Activated CD4-positive, alpha-beta T cell treated with anti-CD3 and anti-CD28 coated beads, Interleukin-2, amount 50 U/mL, for 16 hours (primary cell): ENCODE data around the gene MPV17L2.

Experiments used
- DNase-seq: peaks from one replicate; pipeline ENCODE4 v3.0.0-alpha.2; 2020

Gene MPV17L2

DNA sequence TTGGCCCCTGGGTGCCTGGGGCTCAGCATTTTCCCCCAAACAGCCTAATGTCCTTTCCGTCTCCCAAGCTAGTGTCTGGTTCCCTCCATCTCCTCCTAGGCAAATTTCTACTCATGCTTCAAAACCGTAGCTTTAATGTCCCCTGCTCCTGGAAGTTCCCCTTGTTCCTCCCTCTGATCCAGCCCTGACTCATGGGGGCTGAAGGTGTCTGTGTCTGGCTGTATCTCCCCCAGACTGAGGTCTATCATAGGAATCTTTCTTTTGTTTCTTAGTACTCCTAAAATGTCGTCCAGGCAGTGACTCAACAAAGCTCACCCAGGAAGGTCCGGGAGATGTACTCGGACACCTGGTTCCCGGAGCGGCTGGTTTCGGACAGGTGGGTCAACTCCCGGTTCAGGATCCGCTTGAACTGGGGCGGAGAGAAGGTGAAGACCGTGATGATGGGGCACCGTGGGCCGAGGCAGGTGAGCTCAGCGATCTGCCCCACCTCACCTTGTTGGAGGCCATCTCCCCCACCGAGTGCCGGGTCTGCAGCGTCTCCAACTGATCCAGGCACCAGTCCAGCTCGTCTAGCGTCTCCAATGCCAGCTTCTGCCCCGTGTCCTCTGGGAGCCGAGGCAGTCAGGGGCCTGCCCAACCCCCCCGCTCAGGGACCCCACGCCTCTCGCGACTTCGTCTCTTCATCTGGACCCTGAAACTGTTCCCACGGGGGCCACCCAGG is 27.1 kb downstream of the MPV17L2 start:
- DNase-seq: no peak

DNA sequence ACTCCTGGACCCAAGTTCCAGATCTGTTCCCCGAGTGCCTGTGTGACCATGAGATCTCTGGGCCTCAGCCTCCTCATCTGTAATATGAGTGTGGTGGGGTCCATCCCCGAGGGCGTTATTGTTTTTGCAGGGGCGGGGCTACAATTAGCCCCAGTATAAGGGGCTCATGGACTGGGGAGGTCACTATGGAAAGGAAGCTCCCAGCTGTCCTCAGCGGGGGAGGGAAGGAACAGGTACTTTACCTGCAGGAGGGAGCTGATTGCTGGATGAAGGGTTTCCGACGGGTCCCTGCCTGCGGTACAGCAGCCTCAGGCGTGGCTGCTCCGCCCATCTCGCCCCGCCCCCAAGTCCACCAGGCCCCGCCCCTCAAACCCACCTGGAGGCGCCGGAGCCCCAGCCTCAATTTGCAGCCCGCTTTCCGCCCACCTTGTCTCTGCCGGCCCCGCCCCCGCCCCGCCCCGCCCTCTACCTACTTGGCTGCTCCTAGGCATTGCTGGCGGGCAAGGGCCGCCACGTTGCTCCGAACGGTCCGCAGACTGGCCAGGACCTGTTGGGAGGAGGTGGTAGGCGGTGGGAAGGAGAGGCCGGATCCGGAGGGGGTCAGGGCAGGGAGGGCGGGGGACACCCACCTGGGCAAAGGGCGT is 27.7 kb downstream of the MPV17L2 start:
- DNase-seq: no peak

DNA sequence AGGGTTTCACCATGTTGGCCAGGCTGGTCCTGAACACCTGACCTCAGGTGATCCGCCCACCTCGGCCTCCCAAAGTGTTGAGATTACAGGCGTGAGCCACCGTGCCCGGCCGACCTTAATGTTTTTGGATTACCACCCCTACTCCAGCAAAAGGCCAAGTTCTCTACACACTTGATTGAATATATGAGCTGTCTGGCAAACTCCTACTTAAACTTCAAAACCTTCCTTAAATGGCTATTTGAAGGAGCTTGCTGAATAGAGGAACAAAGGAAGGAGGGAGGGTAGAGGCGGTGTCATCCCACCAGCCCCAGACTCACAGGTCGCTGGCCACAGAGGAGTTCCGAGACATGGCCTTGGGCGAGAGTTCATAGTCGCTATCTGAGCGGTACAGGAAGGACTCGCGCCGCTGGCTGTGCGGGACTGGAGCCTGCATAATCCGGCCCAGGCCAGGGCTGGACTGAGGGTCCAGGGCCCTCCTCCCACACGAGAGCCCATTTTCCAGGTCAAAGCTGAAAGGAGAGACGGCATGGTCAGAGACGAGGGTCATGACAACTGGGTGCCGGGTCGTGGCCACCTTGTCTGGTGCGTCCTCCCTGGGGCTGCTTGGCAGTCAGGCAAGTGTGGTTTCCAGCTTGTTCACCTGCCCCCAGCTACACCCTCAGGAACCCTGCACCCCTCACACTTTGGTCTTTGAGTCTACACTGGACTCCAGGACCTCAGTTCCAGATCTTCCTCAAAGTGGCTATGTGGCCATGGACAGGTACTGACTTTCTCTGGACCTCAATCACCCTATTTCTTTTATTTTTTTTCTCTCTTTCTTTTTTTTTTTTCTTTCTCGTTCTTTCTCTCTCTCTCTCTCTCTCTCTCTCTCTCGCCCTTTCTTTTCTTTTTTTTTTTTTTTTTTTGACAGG is 29.1 kb downstream of the MPV17L2 start:
- no peak for DNase-seq

DNA sequence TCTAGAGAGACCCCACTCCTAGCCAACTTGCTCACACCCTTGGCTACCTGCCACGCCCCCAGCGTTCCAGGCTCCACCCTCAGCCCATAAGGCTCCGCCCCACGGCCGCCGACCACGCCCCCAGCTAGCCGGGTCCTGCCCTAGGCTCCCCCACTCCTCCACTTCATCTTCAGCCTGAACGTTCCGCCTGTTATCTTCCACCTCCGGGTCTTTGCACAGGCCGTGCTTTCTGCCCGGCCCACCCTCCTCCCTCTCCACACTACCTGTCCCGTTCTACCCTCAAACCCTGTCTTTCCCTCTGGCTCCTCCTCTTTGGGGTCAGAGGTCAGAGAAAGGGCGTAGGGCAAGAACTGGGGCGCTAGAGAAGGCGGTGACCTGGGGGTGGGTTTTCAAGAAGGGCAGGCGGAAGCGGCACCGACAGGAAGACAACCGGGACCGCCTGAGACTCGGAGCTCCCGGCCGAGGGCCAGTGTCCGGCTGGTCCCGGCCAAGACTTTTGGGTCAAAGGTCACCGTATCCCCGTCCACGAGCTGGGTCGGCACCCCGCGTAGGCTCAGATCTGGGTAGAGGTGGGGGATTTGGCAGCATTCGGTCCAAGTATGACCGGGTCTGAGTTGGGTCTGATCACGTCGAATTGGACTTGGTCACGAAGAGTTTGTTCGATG is 31.0 kb downstream of the MPV17L2 start:
- peak; percentile 28 for DNase-seq

DNA sequence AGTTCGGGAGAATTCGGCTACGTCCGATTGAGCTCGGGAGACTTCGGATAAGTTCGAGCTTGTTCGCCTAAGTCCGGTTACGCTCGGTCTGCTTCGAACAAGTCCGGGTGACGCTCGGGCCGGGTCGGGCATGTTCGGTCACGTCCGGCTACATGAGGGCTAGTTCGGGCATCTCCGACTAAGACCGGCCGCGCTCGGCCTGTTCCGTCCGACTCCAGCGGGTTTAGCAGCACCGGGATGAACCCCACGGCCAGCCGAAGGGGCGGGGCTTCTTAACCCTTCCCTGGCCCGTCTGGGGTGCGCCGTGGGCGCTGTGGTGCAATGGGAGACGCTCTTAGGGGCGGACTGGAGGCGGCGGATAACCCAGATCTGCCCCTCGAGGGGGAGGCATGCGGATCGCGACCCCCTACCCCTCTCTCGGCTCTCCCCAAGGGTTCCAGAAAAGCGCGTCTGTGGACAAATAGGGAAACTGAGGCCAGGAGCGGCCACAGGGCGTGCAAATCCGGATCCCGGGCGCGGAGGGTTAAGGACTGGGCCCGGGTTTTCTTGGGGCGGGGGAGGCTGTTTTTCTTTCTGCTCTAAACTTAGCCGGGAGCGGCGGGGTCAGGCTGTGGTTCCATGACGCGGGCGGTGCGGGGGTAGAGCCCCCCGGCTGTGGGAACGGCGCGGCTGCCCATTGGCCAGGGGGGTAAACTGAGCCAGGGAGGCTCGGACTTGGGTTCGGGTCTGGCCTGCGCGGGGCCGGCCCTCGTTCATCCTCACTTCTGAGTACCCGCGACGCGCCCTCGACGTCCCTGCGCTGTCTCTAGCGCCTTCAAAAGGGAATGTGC is 31.7 kb downstream of the MPV17L2 start:
- DNase-seq: peak; percentile 97

DNA sequence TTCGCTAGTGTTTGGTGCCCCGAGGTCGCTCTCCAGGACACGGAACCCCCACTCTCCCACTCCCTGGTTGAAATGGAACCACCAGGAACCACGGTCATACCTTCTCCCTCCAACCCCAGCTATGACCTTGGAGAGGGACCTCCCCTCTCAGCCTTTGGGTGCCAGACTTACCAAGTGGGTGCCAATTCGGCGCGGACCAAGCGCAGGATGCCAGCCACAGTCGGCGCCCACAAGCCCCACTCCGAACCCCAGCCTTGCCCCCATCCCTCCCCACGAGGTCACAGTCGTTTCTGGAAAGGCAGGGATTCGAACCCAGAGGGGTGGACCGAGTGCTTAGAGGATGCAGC is 32.3 kb downstream of the MPV17L2 start:
- no peak for DNase-seq

DNA sequence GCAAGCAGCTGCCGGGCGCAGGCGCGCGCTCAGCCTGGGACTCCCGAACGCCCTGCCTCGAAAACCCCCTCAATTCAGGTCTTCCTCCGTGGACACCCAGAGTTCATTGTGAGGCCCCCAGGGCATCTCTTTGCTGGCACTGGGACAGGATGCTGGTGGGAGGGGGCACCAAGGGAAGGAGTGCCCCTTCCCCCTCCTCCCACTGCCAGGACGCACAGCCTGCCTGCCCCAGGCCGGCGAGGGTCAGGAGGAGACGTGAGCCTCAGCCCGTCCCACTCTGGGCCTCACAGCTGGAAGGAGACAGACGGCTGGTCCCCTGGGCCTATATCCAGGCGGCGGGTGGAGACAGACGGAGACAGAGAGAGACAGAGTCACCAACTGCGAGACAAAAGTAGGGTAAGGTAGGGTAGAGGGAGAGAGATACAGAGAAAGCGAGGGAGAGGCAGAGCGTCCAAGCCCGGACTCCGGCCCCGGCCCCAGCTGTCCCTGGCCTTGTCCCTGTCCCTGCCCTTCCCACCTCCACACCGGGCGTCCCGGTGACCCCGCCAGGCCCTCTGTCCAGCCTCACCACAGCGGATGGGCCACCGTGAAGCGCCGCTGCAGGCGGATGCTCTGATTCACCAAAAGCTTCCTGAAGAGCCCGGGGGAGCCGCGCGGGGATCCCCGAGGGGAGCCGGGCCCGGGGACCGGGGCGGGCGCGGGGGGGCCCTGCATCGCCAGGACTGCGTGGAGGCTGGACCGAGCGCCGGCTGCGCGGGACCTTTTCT is 32.9 kb downstream of the MPV17L2 start, which contains the start of gene PDE4C:
Gene PDE4C (minus strand): TSS at position 737 of the 767 bp plus-strand sequence. CDS start 23 bp downstream, at position 714.
- DNase-seq: no peak

DNA sequence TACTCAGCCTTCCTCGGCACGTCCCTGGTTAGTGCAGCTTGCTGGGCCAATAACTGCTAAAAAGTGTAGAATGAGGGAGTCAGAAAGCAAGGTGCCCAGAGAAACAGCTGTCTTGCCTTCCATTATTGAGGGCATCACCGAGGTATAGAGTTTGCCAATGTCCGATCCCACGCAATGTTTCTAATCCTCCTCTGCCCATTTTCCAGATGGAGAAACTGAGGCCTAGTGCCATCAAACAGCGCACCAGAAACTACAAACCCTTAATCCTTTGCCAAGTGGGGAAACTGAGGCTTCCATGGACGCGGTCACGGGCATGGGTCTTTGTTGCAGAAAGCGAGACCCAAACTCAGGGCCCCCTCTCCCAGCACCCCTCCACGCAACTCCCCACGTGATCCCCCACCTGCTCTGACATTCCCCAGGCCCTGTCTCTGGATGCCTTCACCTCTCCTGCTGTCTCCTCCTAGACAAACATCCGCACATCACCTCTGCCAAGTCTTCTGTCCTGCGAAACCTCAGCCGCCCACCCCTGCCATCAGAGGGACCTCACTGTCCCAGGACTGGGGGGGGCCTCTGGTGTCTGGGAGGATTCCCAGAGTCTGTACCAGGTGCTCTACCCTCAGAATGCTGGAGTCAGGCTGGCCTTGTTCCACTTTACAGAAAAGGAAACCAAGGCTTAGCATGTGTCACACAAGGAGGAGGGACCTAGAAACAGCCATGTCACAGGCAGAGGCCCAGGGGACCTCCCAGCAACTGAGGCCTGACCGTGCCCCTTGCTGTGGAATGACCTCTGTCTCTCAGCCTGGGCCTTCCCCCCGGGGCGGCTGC is 34.1 kb downstream of the MPV17L2 start:
- no peak for DNase-seq

DNA sequence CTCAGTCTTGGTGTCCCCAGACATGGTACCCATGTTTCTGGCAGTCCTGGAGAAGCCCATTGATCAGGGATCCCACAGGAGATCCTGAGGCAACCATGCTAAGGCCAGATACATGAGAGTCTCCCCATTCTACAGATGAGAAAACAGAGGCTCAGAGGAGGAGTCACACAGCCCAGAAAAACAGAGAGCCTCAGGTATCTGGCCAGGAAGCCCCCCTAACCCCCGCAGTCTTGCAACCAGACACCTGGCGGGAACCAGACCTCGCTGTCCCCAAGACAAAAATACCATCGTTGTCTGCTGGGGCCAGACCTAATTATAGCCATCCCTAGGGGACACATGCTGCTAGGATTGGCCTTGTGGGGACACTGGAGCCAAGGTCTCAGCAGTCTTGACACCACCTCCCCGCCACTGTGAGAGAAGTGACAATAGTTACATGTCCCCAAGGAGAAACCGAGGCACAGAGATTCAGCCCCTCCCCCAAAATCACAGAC is 34.8 kb downstream of the MPV17L2 start:
- DNase-seq: no peak

DNA sequence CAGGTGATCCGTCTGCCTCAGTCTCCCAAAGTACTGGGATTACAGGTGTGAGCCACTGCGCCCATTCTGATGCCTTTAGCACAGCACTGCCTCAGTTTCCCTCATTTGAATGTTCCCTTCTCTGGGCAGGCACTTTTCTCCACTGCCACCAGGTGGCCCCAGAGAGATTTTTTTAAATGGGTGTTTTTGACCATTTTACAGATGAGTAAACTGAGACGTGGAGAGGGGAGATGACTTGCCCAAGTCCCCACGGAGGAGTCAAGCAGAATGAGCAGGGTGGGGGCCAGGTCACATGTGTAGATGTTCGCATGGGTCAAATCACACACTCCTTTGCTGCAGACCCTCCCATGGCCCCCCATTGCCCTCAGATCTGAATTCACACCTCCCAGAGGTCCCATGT is 36.5 kb downstream of the MPV17L2 start:
- DNase-seq: peak; percentile 15

DNA sequence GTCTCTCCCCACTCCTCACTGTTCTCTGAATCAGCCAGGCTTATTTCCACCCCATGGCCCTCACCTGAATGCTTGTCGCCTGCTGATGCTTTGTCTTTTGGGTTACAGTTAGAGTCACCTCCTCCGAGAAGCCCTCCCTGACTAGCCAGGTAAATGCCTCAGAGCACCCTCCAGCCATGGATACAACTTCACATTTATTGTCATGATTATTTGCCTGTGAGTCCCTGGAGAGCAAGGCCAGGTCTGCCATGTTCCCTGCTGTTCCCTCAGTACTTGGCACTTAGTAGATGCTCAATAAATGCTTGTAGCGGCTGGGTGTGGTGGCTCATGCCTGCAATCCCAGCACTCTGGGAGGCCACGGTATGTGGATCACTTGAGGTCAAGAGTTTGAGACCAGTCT is 36.9 kb downstream of the MPV17L2 start:
- DNase-seq: no peak

DNA sequence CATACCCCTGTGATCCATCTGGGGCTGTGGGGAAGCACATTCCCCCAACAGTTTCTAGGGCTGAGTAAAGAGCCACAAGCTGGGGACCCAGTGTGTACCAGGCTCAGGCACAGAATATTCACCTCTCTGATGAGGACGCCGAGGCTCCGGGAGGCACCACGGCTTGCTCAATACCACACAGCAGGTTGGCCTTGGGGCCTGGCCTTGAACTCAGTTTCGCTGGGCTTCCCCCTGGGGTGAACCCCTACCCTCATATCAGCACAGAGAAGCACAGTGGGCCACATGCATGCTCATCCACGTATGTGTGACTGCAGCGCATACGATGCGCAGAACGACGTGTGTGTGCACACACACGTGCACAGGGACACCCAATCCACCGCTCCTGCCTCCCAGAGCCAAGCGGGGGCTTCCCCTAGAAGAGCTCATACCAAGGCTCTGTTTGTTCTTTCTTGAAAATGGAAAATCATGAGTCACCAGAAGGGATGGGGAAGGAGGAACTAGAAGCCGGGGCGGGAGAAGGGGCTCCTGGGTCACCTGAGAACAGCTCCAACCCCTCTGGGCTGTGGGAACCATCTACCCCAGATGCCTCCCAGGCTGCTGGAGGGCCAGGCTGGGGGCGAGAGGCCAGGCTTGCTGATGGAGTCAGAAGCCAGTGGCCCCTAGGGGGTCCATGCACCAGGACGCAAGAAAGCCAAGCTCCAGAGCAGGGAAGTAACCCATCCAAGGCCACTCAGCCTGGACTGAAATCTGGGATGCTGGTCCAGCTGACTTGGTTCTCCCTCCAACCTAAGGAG is 38.1 kb downstream of the MPV17L2 start:
- DNase-seq: no peak

DNA sequence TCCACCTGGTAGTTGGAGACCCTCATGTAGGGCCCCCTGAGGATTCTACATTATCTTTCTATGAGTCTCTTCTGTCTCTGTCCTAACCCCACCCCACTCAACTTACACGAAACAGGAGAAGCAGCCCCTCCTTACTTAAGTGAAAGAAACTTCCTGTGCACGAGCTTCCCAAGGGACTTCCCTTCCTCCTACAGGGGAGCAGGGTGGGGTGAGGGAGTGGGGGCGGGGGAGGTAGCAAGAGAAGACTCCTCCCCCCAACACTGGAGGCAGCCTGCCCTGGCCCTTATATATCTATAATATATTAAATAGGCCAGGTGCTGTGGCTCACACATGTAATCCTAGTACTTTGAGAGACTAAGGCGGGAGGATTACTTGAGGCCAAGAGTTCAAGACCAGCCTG is 38.8 kb downstream of the MPV17L2 start:
- no peak for DNase-seq

DNA sequence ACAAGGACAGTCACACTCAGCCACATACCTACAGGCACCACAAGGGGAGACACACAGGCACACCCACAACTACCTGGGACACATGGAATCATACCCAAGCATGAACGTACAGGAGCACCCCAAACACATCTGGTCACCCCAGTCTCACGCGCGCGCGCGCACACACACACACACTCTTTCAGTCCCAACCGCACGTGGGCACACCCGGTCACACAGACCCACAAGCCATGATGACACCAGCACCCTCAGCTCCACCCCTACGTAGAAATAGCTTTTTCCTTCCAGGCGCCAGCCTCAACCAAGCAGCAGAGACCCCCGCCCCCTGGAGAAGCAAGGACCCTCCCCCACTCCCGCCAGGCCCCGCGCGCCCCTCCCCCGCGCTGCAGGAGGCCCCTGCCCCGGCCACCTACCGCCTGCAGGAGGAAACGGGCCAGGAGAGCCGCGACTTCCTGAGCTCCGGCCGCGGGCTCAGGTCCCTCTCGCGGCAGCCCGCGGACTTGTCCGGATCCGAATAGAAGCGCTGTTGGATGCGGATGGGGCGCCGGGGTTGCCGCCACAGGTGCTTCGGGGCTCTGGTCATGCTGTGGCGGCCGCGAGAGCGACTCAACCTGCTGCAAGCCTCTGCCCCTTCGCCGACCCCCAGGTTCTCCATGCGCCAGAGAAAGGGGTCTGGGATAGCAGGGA is 39.7 kb downstream of the MPV17L2 start:
- DNase-seq: no peak

DNA sequence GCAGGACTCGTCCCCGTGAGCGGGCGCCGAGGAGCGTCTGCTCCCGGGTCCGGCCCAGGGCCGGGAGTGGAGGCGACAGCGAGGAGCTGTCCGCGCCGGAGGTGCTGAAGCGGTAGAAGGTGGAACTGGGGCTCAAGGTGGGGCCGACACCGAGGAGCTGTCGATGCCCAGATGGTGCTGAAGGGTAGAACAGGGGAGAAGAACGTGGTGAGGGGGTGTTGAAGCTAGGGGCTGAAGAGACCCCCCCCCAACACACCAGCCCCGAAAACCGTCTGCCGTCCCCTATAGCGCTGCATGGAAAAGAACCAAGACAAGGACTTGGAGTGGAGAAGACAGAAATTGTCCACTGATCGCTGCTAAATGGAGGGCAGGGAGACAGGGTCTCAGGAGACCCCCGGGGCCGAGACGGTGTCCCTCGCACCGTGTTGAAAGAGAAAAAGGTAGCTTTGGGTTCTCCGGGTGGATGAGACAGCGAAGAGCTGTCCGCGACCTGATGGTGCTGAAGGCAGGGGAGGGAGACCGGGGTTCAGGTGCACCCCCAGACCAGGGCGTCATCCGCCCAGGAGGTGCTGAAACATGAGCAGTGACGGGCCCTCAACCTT is 40.3 kb downstream of the MPV17L2 start:
- DNase-seq: no peak

DNA sequence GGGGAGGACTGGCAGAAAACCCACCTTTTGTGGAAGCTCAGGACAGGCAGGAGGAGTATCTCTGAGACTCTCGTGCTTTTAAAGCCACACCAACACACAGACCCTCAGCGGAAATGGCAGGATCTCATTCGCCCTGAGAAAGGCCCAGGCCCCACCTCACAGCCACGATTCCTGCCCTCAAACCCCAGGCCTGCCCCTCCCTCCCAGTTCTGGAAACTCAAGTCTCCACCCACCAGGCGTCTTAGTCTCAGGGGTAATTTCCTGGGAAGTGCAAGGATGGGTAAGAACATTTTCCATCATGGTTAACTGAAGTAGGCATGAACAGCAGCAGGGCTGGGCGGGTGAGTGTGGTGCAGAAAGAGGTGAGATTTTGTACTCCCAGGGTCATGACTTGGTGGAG is 41.2 kb downstream of the MPV17L2 start:
- no peak for DNase-seq

DNA sequence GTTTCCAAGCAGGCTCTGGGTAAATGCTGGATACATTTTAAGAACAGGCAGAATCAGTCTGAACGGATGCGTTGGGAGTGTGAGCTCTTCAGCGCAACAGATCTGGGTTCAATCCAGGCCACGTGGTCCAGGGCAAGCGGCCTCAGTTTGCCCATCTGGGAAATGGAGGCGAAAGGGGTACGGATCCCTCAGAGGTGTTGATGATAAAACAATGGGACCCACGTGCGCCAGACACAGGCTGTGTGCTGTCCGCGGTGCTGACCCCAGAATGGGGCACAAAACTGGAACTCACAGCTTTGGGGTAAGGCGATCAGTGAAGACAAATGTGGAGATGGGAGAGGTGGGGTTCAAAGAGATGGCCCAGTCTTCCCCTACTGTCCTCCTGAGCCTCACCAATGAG is 46.3 kb downstream of the MPV17L2 start:
- no peak for DNase-seq

DNA sequence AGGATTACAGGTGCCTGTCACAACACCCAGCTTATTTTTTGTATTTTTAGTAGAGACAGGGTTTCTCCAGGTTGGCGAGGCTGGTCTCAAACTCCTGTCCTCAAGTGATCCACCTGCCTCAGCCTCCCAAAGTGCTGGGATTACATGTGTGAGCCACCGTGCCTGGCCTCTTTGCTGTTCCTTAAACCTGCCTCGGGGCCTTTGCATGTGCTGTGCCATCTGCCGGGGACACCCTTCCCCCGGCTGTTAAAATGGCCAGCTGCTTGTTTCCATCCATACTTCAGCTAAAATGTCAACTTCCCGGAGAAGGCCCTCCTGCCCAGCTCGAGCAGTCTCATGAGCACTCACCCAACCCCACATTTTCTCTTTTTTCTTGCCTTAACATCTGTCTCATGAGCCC is 52.3 kb downstream of the MPV17L2 start:
- no peak for DNase-seq
